Suppressor macrophage treated with lipopolysaccharide for 4 hours (primary cell): ENCODE measurements around the gene GNG4.
"Not testable (repeated sequence)": the region's sequence is repeated elsewhere in the genome, so short reads cannot be mapped to it uniquely, and the experiment has no call there.

ENCODE experiments used
- DNase-seq: peaks from one replicate; pipeline ENCODE4 v3.0.0-alpha.2; 2020

GNG4 gene

GRCh38 chr1:235648954-235649367, 623 bp downstream of the GNG4 start:
- peak; percentile 47 for DNase-seq

- no peak for DNase-seq
These were observed 1.1 kb downstream of the GNG4 start for GRCh38 chr1:235648407-235648907.

GRCh38 chr1:235647537-235647936, 2.0 kb downstream of the GNG4 start:
- DNase-seq, result not testable (repeated sequence)

GRCh38 chr1:235646463-235646862, 3.1 kb downstream of the GNG4 start:
- no peak for DNase-seq

- no peak for DNase-seq
These were observed 4.8 kb downstream of the GNG4 start for GRCh38 chr1:235644693-235645305.

- no peak for DNase-seq
These were observed 5.5 kb downstream of the GNG4 start for GRCh38 chr1:235643837-235644692.

- DNase-seq, result no peak
These were observed 6.6 kb downstream of the GNG4 start for GRCh38 chr1:235642943-235643371.

- DNase-seq, result peak; percentile 66
These were observed 7.3 kb downstream of the GNG4 start for GRCh38 chr1:235642011-235642942.

GRCh38 chr1:235640580-235640979, 9.0 kb downstream of the GNG4 start:
- no peak for DNase-seq

GRCh38 chr1:235639226-235640205, 10.1 kb downstream of the GNG4 start:
- no peak for DNase-seq

DNA sequence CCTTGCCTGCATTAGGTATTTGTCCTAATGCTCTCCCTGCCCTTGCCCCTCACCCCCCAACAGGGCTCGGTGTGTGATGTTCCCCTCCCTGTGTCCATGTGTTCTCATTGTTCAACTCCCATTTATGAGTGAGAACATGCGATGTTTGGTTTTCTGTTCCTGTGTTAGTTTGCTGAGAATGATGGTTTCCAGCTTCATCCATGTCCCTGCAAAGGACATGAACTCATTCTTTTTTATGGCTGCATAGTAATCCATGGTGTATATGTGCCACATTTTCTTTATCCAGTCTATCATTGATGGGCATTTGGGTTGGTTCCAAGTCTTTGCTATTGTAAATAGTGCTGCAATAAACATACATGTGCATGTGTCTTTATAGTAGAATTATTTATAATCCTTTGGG, 11.0 kb downstream of the GNG4 start:
- not testable (repeated sequence) for DNase-seq

- DNase-seq, result no peak
These were observed 11.6 kb downstream of the GNG4 start for GRCh38 chr1:235637756-235638534.

DNA sequence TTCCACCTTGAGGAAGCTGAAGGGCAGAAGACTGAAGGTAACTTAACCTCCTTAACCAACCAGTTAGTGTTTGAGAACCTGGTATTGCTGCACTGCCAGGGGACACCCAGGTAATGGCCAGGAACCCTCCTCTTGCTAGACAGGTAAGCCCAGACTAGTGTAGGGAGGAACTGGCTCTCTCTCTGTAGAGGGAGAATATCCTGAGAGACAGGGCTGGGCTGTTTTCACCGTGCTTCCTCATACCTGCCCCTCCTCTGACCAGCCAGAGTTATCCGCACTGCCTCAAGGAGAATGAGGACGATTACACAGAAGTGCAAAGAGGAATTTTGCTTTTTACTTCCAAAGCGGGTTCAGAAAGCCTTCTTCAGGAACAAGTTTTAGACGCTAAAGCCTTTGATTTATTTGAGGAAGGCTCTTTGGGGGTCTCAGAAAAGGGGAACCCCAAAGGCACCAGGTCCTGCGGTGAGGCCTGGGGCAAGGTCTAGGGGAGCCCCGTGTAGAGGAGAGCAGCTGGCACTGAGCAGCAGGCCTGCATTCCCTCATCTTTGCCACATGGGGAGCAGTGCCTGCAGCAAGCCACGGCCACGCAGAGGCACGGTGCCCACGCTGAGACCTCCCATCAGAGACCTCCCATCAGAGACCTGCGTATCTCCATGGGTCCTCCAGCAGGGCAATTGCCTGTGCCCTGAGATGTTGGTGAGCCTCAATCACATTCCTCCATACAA, 13.5 kb downstream of the GNG4 start:
- DNase-seq, result no peak

DNA sequence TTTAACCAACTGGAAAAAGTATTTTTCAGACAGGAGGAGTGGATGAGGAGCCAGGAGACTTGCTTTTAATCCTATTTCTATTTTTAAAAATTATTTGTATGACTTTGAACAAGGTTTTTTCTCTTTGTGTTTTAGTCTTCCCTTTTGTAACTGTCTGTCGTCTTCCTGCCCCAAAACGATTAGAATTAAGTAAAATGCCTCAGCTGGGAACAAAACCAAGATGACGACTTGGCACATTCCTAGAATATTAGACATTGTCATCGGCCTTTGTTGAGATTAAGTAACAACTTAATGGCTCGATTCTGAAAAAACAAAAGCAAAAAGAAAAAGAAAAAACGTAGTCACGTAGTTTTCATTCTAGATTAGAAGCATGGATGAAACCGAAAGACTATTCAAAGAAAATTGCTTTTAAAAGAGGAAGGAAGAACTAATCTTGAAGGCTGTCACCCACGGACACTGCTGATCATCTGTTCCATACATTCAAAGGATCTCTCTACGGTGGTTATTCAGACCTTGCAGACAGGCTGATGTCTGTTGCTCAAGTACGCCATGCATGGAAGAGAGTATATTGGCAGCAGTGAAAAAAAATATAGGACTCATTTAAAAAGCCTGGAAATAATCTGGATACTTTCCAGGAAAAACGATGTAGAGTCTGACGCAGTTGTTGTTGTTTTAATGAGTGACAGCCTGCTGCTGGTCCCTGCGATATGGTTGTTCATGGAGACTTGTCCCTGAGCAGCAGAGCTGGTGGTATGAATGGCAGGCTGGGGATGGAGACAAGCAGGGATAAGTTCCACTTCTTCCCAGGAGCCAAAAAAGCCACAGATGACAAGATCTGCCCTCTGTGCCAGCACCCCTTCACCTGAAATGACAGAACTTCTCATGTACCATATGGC, 16.8 kb downstream of the GNG4 start:
- peak; percentile 79 for DNase-seq

DNA sequence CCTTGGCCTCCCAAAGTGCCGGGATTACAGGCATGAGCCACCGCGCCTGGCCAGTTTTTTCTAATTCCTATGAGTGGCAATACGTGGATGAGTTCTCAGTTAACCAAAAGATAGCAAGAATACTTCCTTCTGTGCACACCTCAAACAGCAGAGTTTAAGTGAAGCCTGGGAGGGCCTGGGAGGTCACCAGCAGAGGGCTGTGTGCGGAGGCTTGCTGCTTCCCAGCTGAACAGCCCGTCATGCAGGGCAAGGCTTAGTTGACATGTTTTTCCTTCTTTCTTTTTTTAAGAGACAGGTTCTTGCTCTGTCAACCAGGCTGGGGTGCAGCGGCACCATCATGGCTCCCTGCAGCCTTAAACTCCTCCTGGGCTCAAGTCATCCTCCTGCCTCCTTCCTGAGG, 17.8 kb downstream of the GNG4 start:
- no peak for DNase-seq

DNA sequence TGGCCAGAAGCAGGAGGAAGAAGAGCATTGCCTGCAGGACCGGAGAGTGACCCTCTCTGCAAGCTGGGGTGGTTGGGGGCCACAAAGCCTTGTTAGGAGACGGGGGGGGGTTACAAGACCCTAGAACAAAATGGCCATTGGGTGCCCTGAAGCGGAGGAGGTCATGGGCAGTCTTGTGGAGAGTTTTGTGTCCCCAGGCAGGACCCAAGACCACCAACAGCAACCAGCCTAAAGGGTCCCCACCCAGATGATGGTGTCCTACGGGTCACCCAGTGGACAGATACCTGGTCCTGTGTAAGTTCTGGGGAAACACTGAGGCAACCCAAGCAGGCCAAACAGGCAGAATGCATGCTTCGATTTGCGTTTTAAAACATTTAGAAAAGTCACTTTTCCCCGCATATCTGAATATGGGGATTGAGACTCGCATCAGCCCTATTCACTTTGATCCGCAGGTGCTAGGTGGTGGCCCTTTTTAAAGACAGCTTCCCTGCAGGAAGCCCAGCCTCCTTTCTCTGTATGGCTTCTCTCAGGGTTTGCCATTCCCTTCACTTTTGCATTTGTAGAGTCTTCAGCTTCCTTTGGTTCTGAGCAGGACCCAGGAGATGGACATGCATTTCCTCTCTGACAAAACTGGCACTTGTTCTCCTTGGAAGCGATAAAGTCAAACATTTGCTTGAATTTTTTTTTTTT, 21.1 kb downstream of the GNG4 start:
- DNase-seq, result no peak

GRCh38 chr1:235625831-235626230, 23.8 kb downstream of the GNG4 start:
- no peak for DNase-seq

- no peak for DNase-seq
These were observed 24.2 kb downstream of the GNG4 start for GRCh38 chr1:235625340-235625739.
